IMR-90 (cell line): ENCODE measurements around the gene KDM4F. TPM values are rescaled to one million over a fixed set of nuclear protein-coding genes. Genes with fewer than 3 reads are reported as not detected.

Source experiments
- ATAC-seq: fragments of 200-7000 bp; cut with Tn5 transposase; 2 replicates; pipeline ENCODE4 v1.9.1; 2020; ENCODE audit warnings: low read depth, mild to moderate bottlenecking, moderate library complexity
- BruUV-seq: library from RNA; stranded (reverse); fragments of 400-500 nt; replicated peaks from 2 replicates; lab custom pipeline; 2021; lab: Mats Ljungman, UMichigan
- CTCF ChIA-PET: fragments of 300-600 bp; formaldehyde crosslinking; extraction: SDS; loops from one replicate; lab custom pipeline; 2021; ENCODE audit warnings: antibody characterized with exemption; lab: Yijun Ruan, JAX
- POLR2A ChIA-PET: fragments of 300-600 bp; sonication (Branson Sonifier 250); formaldehyde crosslinking; loops from one replicate; lab custom pipeline; 2022; ENCODE audit warnings: antibody characterized with exemption; ENCODE audit not compliant: unreplicated experiment; lab: Charles Lee
- DNase-seq: peaks from one replicate; pipeline ENCODE4 v3.0.0; 2013
- H2AFZ ChIP-seq: replicated peaks from 2 replicates; pipeline ENCODE3; 2013; ENCODE audit warnings: low read length, mild to moderate bottlenecking; ENCODE audit not compliant: poor library complexity
- H2AK5ac ChIP-seq: 2 replicates; pipeline ENCODE4 v1.6.1; 2013; ENCODE audit warnings: low read depth, low read length, inconsistent platforms
- H2AK9ac ChIP-seq: replicated peaks from 2 replicates; pipeline ENCODE3; 2013; ENCODE audit warnings: mild to moderate bottlenecking, low read depth, low read length, moderate library complexity; ENCODE audit not compliant: poor library complexity
- H2BK120ac ChIP-seq: 2 replicates; pipeline ENCODE4 v1.6.1; 2013; ENCODE audit warnings: low read depth, low read length, inconsistent platforms
- H2BK15ac ChIP-seq: 3 replicates; pipeline ENCODE4 v1.6.1; 2013; ENCODE audit warnings: low read depth, low read length, inconsistent platforms
- H2BK20ac ChIP-seq: 2 replicates; pipeline ENCODE4 v1.6.1; 2013; ENCODE audit warnings: low read depth, mild to moderate bottlenecking, inconsistent platforms, low read length, moderate library complexity
- H2BK5ac ChIP-seq: 2 replicates; pipeline ENCODE4 v1.6.1; 2013; ENCODE audit warnings: mild to moderate bottlenecking, low read depth, low read length, inconsistent platforms; ENCODE audit not compliant: poor library complexity, severe bottlenecking
- H3K14ac ChIP-seq: replicated peaks from 2 replicates; pipeline ENCODE4 v1.6.1; 2013; ENCODE audit warnings: low read depth, low read length, inconsistent platforms
- H3K18ac ChIP-seq: 2 replicates; pipeline ENCODE4 v1.6.1; 2013; ENCODE audit warnings: low read depth, low read length, control low read depth
- H3K23ac ChIP-seq: 2 replicates; pipeline ENCODE4 v1.6.1; 2013; ENCODE audit warnings: low read depth, low read length, inconsistent platforms
- H3K27ac ChIP-seq: 2 replicates; pipeline ENCODE4 v1.5.1; 2013; ENCODE audit warnings: mild to moderate bottlenecking, control low read depth, low read length; ENCODE audit not compliant: insufficient read depth
- H3K27me3 ChIP-seq: 2 replicates; pipeline ENCODE4 v1.6.1; 2013; ENCODE audit warnings: low read length; ENCODE audit not compliant: control insufficient read depth, insufficient read depth
- H3K36me3 ChIP-seq: 2 replicates; pipeline ENCODE4 v1.6.1; 2013; ENCODE audit warnings: low read length, mixed read lengths; ENCODE audit not compliant: control insufficient read depth, insufficient read depth
- H3K4ac ChIP-seq: 2 replicates; pipeline ENCODE4 v1.6.1; 2013; ENCODE audit warnings: low read depth, low read length, inconsistent platforms
- H3K4me1 ChIP-seq: 2 replicates; pipeline ENCODE4 v1.6.1; 2013; ENCODE audit warnings: low read length, mixed read lengths; ENCODE audit not compliant: control insufficient read depth, insufficient read depth
- H3K4me2 ChIP-seq: 2 replicates; pipeline ENCODE4 v1.6.1; 2013; ENCODE audit warnings: low read depth, mild to moderate bottlenecking, control low read depth, low read length, moderate library complexity
- H3K4me3 ChIP-seq: 2 replicates; pipeline ENCODE4 v1.5.1; 2013; ENCODE audit warnings: low read depth, mild to moderate bottlenecking, control low read depth, low read length, moderate library complexity; ENCODE audit not compliant: insufficient read depth
- H3K56ac ChIP-seq: 2 replicates; pipeline ENCODE4 v1.6.1; 2013; ENCODE audit warnings: low read length, inconsistent platforms; ENCODE audit not compliant: insufficient read depth; ENCODE audit errors: extremely low read depth
- H3K79me1 ChIP-seq, 2 experiments: 2 replicates each; pipeline ENCODE4 v1.6.1; 2013; ENCODE audit warnings: low read length in 2 of 2, inconsistent platforms in 1 of 2, low read depth in 1 of 2
- H3K9ac ChIP-seq: 2 replicates; pipeline ENCODE4 v1.6.1; 2013; ENCODE audit warnings: low read depth, low read length, control low read depth
- H3K9me1 ChIP-seq: 2 replicates; pipeline ENCODE4 v1.6.1; 2013; ENCODE audit warnings: low read length, inconsistent platforms; ENCODE audit not compliant: insufficient read depth
- H3K9me3 ChIP-seq: 2 replicates; pipeline ENCODE4 v1.6.1; 2013; ENCODE audit warnings: low read length; ENCODE audit not compliant: control insufficient read depth, insufficient read depth
- H4K20me1 ChIP-seq: 2 replicates; pipeline ENCODE4 v1.6.1; 2013; ENCODE audit warnings: low read length, inconsistent platforms; ENCODE audit not compliant: insufficient read depth
- H4K5ac ChIP-seq: 2 replicates; pipeline ENCODE4 v1.6.1; 2013; ENCODE audit warnings: mild to moderate bottlenecking, low read depth, low read length, control low read depth
- H4K8ac ChIP-seq, 2 experiments: 2 replicates each; pipeline ENCODE4 v1.6.1; 2013; ENCODE audit warnings: low read depth in 2 of 2, low read length in 2 of 2, control low read depth in 1 of 2, inconsistent platforms in 1 of 2
- H4K91ac ChIP-seq: 2 replicates; pipeline ENCODE4 v1.6.1; 2013; ENCODE audit warnings: low read depth, low read length, inconsistent platforms; ENCODE audit not compliant: insufficient read depth
- CHD1 ChIP-seq: IDR thresholded peaks from 2 replicates; pipeline ENCODE4 v1.6.1; 2012; ENCODE audit warnings: low read depth, low read length, improper control_type of control experiment
- MAZ ChIP-seq: IDR thresholded peaks from 2 replicates; pipeline ENCODE4 v1.6.1; 2012; ENCODE audit warnings: low read depth, mild to moderate bottlenecking, low read length, improper control_type of control experiment, moderate library complexity, borderline replicate concordance
- NFE2L2 ChIP-seq: fragments of 150-350 bp; IDR thresholded peaks from 2 replicates; pipeline ENCODE4 v1.6.1; 2016; ENCODE audit warnings: low read depth, mild to moderate bottlenecking, low read length
- RFX5 ChIP-seq: IDR thresholded peaks from 2 replicates; pipeline ENCODE4 v1.8.0; 2012; ENCODE audit warnings: low read depth, mild to moderate bottlenecking, low read length, moderate library complexity
- WGBS, 2 experiments: methylation state at CpG; one replicate each; pipeline versions ENCODE4 v1.1.5 to v1.1.7; 2013; ENCODE audit warnings: missing lambda C conversion rate in 2 of 2; ENCODE audit not compliant: insufficient read length in 1 of 2; ENCODE audit errors: extremely low coverage in 2 of 2; 5-methylcytosine and 5-hydroxymethylcytosine counted together
- dilution Hi-C: fragments of 300-500 bp; cut with HindIII; formaldehyde crosslinking; loops from one replicate; pipeline ENCODE4 v1.14.3; 2018; ENCODE audit warnings: low sequenced_read_pairs; ENCODE audit not compliant: unreplicated experiment
- in situ Hi-C: fragments of 300-500 bp; cut with MboI; formaldehyde crosslinking; loops from 3 replicates; pipeline ENCODE4 v1.14.3; 2019; ENCODE audit warnings: low sequenced_read_pairs, inconsistent platforms, mixed read lengths
- intact Hi-C: fragments of 100-400 bp; cut with micrococcal nuclease; formaldehyde crosslinking; loops from 2 replicates; pipeline ENCODE4 v1.10.0; 2022
- polyA plus RNA-seq, 3 experiments: library from polyadenylated mRNA; depleted of rRNA; stranded (reverse); fragments of >200 nt; gene quantifications; 2 replicates each; pipeline ENCODE4 v1.2.3, GENCODE V29; 2012; ENCODE audit warnings: low replicate concordance in 1 of 3
- total RNA-seq: library from RNA; depleted of rRNA; stranded (reverse); fragments of >200 nt; gene quantifications from 2 replicates; pipeline ENCODE4 v1.2.3, GENCODE V29; 2012
- TF ChIP-seq, protein P1 (sequence below): conservative IDR thresholded peaks from 2 replicates; pipeline ENCODE4 v1.5.1; 2012; ENCODE audit warnings: mild to moderate bottlenecking, low read depth, low read length, improper control_type of control experiment

The KDM4F gene
- total and polyA plus RNA-seq, 2 of the 4 experiments (the other 2 are of a cell fraction), result not detected

DNA sequence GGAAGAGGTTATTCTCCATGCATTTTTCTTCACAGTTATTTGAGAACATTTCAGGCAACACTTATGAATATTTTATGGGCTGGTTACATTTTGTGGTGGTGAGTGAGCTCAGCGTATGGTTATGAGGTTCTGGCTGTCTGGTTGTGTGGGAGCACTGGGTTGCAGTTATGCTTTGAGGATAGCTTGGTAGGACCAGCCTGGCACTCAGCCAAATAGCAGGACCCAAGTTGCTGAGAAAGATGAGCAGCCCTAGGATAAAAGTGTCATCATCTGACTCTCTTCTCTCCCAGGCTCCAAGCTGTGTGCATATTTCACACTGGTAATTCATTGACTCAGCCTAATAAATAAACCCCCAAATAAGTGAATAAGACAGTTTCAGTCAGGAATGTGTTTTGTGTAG, 9.4 kb downstream of the KDM4F start:
- DNase-seq (no peak), ATAC-seq (no peak)
- WGBS, 2 experiments, result no CpG with 5 or more reads among the region's 1 CpG
- no peak overlapping the region for H2BK5ac ChIP-seq
- no peak overlapping the region for H2BK15ac ChIP-seq
- H3K9ac ChIP-seq, result no peak overlapping the region
- H3K14ac ChIP-seq, result no peak overlapping the region
- H4K5ac ChIP-seq, result no peak overlapping the region
- H2AK9ac ChIP-seq, result no peak overlapping the region
- no peaks in the 10 kb centered on the region for H4K20me1 ChIP-seq
- H2BK20ac ChIP-seq, result no peak overlapping the region
- CTCF ChIA-PET, result interaction anchor here (3.7 kb wide), 1 partner anchor 8 kb away, joined by 16 read pairs; the partner anchor contains the start of gene SRSF8
- intact Hi-C loops (no loop called here), dilution Hi-C loops (no loop called here), in situ Hi-C loops (loop anchor here (25.0 kb wide), 1 partner anchor 1379 kb away; no protein-coding TSS in a partner anchor)
- no peak overlapping the region for H3K4ac ChIP-seq
- no peak overlapping the region for H2AFZ ChIP-seq
- H3K23ac ChIP-seq, result no peak overlapping the region
- no peak overlapping the region for H2BK120ac ChIP-seq
- no peaks in the 10 kb centered on the region for H3K79me1 ChIP-seq
- no peak overlapping the region for H3K18ac ChIP-seq
- no peak overlapping the region for H3K27ac ChIP-seq
- H3K4me3 ChIP-seq, result no peak overlapping the region
- H3K27me3 ChIP-seq, result peaks cover 21% of the 10 kb centered on the region
- H4K91ac ChIP-seq, result no peak overlapping the region
- POLR2A ChIA-PET, result no interaction called here
- no peak overlapping the region for H2AK5ac ChIP-seq
- H4K8ac ChIP-seq, result no peak overlapping the region
- no peak overlapping the region for H3K56ac ChIP-seq
- H3K9me1 ChIP-seq, result 0 out of 2 replicates have a peak, but pooled peaks cover 3% of the 10 kb centered on the region
- no TSS peak for BruUV-seq
- H3K9me3 ChIP-seq, result no peaks in the 10 kb centered on the region
- H3K4me1 ChIP-seq, result no peaks in the 10 kb centered on the region
- H3K36me3 ChIP-seq, result no peaks in the 10 kb centered on the region
- TF ChIP-seq NFE2L2 (no peak), MAZ (no peak), CHD1 (no peak), RFX5 (no peak)
- TF ChIP-seq, protein P1, sequence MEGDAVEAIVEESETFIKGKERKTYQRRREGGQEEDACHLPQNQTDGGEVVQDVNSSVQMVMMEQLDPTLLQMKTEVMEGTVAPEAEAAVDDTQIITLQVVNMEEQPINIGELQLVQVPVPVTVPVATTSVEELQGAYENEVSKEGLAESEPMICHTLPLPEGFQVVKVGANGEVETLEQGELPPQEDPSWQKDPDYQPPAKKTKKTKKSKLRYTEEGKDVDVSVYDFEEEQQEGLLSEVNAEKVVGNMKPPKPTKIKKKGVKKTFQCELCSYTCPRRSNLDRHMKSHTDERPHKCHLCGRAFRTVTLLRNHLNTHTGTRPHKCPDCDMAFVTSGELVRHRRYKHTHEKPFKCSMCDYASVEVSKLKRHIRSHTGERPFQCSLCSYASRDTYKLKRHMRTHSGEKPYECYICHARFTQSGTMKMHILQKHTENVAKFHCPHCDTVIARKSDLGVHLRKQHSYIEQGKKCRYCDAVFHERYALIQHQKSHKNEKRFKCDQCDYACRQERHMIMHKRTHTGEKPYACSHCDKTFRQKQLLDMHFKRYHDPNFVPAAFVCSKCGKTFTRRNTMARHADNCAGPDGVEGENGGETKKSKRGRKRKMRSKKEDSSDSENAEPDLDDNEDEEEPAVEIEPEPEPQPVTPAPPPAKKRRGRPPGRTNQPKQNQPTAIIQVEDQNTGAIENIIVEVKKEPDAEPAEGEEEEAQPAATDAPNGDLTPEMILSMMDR, result no peak
- no peak overlapping the region for H3K4me2 ChIP-seq
